NCI-H526 (cell line): ENCODE results near the gene NES.

Source experiments
- DNase-seq, 2 experiments: peaks; one replicate each; lab custom pipeline; 2025; lab: John Stamatoyannopoulos, UW

The NES gene

DNA sequence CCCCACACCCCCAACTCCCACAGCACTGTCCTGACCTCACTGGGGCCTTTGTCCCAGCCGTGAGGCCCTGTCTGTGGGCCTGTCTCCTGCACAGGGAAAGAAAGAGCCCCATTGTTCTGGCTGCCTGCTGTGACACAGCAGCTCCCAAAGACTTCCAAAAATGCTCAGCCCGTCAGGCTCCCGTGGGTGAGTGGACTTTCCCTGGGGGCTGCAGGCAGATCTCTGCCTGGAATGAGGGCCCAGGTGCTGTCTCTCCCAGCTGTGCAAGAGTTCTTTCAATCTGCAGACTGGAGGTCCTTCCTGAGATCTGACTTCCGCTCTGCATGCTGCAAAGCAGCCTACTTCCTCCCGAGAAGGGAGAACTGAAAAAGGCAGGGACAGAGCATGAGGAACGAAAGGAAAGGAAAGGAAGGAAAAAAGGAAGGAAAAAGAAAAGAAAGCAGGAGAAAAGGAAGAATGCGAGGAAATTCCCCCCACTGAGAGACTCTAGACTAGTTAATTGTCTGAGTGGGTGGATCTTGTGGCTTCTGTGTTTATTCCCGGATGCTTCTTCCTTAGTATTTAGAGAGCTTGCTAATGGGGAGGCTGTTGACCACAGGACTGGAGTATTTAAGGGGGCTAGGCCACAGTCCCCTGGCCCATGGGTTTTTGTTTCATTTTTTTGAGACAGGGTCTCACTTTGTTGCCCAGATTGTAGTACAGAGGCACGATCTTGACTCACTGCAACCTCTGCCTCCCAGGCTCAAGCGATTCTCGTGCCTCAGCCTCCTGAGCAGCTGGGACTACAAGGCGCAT, 15.0 kb downstream of the NES start:
- DNase-seq, result peak in 1 of 2 experiments; percentile 33

DNA sequence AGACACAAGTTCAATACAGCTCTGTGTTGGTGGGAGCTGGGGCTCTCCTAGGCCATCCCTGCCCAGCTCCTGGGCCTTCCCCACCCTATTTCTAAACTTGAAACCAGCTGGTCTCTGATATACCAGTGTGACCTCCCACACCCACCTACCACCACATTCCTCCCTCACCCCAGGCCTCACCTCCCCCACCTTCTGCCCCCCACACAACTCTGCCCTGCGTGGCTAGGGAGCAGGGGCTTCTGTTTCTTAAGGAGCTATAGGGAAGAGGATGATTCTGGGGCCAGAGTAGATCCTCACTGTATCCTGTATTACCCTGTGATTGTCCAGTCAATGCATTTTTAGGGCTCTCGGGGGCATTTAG, 16.5 kb downstream of the NES start:
- DNase-seq, result no peak

DNA sequence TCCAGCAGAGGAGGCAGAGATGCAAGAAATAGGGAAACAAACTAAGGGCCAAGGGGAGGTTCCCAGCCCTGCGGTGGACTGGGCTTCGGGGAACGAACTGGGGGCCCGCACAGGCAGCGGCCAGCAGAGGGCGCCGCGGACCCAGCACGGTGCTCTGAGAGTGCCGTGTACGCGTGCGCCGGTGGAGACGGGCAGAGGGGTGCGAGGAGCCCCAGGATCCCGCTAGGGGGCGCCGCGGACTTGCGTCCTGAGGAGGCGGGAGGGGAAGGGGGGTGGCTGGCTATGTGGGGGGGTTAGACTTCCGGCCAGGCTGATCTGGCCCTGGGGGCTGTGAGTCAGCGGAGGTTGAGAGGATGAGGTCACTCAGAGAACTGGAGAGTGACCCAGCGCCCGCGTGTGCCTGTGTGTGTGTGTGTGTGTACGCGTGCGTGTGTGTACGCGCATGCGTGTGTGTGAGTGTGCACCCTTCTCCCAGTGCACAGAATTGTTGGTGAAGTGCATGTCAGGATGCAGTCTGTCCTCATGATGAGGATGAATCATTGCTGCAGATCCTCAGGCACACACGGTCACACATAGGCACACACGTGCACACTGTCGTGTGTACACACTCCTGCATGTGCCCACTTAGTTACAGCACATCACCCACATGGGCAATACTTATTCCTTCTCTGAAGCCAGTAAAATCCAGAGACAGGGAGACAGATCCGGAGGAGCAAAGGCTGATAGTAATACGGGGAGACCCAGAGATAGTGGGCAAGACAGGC, 17.0 kb downstream of the NES start:
- peak; percentile 78 to 99 for DNase-seq

DNA sequence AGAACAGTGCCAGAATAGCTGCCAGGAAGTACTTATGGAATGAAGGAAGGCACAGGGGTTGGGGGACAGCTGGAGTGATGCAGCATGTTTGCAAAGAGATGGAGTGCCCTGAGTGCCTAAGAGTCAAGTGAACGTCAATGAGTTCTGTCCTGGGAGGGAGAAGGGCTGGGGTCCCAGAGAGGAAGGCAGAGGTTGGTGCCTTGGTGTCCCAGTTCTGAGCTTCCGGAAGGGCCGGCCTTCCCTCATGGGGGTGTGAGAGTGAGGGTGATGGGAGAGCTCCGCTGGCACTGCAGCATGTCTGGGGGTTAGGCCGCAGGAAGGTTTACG, 17.6 kb downstream of the NES start:
- no peak for DNase-seq

DNA sequence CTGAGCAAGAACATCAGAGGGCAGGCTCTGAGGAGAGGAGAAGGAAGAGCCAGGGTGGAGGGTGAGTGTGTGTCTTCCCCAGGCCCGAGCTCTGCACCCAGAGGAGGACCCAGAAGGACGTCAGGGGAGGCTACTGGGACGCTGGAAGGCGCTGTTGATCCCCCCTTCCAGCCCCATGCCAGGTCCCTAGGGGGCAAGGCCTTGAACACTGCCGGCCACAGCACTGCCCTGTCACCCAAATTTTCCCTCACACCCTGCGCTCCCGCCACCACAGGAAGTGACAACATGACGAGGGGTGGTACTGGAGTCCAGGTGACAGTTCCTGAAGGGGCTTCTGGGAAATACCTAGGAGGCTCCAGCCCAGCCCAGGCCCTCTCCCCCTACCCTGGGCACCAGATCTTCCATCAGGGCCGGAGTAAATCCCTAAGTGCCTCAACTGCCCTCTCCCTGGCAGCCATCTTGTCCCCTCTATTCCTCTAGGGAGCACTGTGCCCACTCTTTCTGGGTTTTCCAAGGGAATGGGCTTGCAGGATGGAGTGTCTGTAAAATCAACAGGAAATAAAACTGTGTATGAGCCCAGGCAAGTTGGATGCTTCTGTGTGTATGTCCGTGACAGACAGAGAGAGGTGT, 18.1 kb downstream of the NES start:
- DNase-seq, result no peak

DNA sequence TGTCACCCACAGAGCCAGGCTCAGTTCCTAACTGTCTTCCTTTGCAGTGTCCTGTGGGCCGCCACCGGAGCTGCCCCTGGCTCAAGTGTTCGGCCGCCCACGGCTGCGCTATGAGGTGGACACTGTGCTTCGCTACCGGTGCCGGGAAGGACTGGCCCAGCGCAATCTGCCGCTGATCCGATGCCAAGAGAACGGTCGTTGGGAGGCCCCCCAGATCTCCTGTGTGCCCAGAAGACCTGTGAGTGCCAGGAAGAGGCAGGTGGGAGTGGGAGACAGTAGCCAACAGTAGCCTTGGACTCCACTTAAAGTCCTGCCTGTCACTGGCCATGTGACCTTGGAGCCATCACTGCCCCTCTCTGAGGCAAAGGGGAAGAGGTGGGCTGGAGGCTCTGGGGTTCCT, 18.7 kb downstream of the NES start:
- no peak for DNase-seq

DNA sequence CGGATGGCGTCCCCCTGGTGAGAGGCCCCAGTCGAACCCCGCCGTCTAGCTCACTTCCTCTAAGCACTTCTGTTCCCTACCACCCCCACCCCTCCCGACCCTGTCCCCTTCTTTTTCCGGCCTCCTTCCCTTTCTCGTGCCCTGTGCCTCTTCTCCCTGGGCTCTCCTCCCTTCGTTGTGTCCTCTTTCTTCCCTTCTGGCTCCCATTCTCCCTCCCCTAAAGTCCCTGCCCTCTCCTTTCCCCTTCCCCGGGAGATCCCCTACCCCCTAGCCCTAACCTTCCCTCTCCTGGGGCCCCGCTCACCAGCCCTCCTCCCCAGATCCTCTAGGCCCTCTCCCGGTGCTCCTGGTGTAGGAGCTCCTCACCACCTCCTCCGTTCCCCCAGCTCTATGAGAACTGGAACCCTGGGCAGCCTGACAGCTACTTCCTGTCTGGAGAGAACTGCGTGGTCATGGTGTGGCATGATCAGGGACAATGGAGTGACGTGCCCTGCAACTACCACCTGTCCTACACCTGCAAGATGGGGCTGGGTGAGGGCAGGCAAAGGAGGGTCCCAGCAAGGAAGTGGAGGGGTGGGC, 19.4 kb downstream of the NES start:
- no peak for DNase-seq

DNA sequence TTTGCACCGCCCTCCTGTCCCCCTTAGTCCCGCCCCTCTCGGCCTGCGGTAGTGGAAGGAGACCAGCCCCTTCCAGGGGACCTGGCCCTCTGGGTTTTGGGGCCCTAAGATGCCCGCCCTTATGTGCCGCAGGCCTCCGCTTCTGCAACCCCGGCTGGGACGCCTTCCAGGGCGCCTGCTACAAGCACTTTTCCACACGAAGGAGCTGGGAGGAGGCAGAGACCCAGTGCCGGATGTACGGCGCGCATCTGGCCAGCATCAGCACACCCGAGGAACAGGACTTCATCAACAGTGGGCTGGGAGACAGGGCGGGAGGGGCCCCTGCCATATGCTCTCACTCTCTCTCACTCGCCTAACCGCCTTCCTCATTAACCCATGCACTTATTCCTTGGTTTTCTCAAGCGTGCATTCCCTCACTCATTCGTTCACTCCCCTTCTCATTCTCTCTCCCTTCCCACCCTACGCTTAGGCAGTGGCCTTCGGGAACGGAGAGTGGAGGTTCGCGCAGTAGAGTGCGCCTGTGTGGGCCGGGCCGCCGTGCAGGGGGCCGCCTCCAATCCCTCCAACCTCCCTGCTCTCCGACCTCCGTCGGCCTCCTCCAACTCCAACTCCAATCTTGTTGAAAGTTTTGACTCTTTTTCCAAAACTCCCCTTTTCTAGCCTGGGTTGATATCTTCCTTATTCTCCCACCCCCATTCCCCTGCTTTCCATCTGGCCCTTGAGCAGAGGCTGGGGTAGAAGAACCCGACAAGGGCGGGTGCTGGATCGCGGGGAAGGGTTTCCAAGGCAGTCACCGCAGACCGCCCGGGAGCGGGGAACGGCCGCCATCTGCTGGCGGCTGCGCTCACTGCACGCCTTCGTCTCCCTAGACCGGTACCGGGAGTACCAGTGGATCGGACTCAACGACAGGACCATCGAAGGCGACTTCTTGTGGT, 20.1 kb downstream of the NES start:
- peak; percentile 60 to 93 for DNase-seq

DNA sequence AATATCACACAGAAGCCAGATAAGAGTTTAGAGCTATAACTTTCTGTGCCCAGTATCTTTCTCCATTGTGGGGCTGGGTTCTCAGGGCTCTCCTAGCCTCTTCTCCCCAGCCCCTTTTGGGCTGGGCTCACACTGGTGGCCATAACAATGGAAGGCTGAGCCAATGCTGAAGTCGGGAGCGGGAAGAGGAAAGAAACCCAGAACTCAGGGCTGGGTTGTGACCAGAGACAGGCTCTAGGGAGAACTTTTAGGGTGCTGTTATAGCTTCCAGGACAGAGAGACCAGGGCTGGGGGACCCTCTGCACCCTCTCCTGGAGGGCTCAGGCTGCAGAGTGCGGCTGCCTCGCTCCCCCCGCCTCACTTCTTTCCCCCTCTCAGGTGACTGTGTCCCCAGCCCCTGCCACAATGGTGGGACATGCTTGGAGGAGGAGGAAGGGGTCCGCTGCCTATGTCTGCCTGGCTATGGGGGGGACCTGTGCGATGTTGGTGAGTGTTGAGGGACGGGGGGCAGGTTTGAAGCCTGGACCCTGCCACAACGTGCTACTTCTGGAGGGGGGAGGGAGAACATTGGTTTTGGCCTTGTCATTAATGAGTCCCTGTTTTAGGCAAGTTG, 21.2 kb downstream of the NES start:
- no peak for DNase-seq

DNA sequence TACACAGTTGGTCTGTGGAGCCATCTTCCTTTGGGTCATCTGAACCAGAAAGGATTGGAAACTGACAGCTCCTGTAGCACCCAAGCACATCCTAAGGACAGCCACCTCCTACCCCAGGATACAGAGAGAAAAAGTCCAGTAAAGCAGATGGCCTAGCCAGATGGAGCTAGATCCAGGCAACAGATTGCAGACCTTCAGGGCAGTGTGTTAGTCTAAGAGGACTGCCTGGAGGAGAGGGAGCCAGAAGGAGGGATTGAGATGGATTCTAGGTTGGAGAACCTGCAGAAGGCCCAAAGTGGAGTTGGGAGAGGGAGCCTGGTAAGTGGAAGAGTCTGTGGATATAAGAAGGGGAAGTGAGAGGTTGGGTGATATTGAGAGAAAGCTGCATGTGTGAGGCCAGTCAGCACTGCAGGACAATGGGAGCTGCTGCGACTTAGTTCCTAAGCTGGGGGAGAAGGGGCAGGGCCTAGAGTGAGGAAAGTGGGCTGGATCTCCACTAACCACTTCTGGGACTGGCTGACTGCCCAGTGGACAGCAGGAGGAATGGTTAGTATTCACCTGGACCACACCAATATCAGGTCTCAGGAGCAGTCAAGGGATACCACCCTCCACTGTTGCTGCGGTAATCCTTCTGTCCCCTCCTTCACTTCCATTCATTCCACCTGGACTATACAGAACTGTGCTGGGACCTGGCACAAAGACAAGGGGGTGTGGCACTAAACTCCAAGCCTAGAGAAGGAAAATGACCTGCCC, 21.9 kb downstream of the NES start:
- DNase-seq, result no peak

DNA sequence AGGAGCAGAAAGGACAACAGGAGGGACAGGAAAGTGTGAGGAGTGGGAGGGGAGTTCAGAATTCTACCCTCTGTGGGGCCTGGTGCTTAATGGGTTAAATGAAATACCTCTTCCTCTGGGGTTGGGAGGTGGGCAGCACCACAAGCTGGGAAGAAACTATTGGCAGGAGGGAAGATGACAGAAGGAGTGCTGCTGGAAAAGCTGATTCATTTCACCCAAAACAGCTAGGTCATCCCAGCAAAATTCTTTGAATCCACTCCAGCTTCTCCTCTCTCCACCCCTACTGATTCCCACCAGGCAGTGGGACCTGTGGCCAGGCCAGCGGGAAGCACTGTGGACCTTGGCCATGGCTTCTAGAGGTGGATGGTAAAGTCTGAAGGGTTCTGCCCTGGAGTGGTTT, 22.5 kb downstream of the NES start:
- DNase-seq, result no peak

DNA sequence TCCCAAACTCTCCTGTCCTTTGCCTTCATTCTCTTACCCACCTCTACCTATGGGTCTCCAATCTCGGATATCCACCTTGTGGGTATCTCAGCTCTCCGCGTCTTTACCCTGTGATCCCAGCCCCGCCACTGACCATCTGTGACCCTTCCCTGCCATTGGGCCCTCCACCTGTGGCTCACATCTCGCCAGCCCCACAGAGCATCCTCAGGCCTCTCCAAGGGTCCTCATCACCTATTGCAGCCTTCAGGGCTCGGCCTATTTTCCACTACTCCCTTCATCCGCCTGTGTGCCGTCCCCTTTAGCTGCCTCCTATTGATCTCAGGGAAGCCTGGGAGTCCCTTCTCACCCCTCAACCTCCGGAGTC, 24.2 kb downstream of the NES start:
- no peak for DNase-seq

DNA sequence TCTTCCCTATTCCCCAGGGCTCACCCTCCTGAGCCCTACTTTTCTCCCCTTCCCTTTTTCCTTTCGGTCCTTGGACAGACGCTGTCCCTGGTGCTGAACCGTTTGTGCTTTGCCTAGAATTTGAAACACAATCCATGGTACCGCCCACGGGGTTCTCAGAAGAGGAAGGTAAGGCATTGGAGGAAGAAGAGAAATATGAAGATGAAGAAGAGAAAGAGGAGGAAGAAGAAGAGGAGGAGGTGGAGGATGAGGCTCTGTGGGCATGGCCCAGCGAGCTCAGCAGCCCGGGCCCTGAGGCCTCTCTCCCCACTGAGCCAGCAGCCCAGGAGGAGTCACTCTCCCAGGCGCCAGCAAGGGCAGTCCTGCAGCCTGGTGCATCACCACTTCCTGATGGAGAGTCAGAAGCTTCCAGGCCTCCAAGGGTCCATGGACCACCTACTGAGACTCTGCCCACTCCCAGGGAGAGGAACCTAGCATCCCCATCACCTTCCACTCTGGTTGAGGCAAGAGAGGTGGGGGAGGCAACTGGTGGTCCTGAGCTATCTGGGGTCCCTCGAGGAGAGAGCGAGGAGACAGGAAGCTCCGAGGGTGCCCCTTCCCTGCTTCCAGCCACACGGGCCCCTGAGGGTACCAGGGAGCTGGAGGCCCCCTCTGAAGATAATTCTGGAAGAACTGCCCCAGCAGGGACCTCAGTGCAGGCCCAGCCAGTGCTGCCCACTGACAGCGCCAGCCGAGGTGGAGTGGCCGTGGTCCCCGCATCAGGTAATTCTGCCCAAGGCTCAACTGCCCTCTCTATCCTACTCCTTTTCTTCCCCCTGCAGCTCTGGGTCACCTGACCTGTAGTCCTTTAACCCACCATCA, 24.8 kb downstream of the NES start:
- DNase-seq, result no peak

DNA sequence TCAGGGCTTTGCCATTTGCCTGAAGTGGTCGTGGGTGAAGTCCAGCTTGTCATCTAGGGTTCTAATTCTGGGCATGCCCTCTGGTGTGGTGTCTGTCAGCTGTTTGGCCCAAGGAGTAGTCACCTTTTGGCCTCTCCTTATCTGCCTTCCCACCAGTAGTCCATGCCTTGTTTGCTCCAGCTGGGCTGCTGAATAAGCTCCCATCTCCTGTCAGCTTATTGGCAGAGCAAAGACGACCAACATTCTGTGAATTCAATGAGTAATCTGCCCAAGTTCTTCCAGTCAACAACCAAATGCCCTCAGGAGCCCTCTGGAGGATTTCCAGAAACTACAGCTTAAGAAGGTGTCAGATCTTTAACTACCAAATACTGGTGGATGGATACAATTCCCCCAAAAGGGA, 28.3 kb downstream of the NES start:
- no peak for DNase-seq

DNA sequence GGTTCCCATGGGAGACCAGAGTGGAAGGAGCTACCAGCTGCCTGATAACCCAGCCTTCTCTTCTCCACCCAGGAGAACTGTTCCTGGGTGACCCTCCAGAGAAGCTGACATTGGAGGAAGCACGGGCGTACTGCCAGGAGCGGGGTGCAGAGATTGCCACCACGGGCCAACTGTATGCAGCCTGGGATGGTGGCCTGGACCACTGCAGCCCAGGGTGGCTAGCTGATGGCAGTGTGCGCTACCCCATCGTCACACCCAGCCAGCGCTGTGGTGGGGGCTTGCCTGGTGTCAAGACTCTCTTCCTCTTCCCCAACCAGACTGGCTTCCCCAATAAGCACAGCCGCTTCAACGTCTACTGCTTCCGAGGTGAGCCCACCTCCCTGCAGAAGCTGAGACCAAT, 28.7 kb downstream of the NES start:
- DNase-seq, result no peak

DNA sequence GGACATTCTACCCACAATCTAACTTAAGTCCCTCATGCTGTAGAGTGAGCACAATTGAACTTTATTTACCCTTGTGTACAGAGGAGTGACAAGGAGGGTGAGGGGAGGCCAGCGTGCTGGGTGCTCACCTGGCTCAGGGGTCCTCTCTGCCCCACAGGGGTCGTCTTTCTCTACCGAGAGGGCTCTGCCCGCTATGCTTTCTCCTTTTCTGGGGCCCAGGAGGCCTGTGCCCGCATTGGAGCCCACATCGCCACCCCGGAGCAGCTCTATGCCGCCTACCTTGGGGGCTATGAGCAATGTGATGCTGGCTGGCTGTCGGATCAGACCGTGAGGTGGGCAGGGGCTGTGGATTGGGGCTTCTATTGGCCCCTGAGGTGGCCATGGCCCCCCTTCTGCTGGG, 29.9 kb downstream of the NES start:
- no peak for DNase-seq

DNA sequence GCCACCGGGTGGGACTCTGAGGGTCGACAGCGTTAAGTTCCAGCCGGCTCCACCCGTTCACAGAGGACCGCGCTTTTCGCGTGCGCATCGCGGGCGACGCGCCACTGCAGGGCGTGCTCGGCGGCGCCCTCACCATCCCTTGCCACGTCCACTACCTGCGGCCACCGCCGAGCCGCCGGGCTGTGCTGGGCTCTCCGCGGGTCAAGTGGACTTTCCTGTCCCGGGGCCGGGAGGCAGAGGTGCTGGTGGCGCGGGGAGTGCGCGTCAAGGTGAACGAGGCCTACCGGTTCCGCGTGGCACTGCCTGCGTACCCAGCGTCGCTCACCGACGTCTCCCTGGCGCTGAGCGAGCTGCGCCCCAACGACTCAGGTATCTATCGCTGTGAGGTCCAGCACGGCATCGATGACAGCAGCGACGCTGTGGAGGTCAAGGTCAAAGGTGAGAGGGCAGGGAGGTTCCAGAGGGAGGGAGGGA, 30.4 kb downstream of the NES start:
- DNase-seq, result no peak

DNA sequence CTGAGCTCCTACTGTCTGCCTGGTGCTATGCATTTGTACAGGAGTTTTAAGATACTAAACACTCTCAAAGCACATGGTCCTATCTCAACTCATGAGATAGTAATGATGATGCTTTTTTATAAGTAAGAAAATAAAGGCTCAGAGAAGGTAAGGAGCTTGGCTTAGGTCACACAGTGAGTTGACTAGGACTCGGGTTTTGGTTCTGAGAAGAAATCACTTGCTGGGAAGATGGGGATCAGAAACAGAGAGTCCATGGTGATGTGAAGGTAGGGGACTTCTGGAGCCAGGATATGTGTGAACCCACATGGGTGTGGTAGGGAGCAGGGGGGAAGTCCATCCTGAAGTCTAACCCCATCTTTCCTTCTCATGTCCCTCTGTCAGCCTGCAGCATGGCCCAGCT, 31.5 kb downstream of the NES start:
- DNase-seq, result no peak

DNA sequence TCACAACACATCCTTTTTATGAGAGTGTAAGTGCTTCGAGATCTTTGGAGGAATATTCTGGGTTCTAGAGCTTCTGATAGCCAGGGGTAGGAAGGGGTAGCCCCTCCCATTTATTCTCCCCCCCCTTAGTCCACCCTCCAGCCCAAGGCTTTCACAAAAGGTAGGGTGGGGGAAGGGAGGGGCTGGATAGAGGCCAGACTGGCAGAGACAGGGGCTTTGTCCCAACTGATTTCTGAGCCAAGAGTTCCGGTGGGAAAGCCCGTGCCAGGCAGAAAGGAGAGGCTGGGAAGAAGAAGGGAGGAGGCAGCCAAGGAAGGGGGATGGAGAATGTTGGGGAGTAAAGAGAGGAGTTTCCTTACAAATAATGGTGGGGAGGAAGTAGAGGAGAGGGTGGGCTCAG, 32.2 kb downstream of the NES start:
- DNase-seq, result no peak

DNA sequence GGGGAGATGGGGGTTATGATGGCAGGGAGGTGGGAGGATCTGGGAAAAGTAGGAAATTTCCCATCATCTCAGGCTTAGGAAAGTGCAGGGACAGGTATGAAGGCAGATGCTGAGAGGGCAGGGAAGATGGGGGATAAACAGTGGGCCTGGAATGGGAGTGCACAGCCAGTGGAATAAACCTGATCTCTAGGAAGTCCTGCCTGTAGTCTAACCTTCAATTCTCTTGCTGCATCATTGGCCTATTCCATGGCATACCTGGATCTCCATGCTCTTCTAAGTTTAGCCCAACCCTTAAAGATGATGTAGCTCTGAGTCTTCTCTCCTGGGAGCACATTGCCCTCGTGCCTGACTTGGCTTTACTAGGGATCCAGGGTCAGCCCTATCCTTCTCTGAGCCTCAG, 32.6 kb downstream of the NES start:
- no peak for DNase-seq
